ENCODE results near the gene TLN1.

DNA sequence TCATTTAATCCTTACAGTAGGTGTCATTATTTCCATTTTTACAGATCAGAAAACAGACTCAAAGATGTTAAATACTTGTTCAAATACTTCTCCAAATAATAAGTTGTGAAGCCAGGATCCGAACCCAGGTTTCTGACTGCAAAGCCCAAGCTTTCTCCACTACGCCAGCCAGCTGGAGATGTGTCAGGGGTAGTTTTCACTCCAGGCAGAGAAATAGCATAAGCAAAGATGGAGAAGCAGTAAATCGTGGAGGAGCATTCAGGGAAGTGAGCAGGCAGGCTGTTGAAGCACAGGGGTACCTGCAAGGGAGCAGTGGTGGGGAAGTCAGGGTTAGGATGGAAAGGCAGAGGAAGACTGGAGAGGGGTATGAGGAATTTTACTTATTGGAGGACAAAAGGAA lies 2.9 kb downstream of the TLN1 start:
- TF ChIP-seq, protein P1, sequence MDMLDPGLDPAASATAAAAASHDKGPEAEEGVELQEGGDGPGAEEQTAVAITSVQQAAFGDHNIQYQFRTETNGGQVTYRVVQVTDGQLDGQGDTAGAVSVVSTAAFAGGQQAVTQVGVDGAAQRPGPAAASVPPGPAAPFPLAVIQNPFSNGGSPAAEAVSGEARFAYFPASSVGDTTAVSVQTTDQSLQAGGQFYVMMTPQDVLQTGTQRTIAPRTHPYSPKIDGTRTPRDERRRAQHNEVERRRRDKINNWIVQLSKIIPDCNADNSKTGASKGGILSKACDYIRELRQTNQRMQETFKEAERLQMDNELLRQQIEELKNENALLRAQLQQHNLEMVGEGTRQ (IDR thresholded peaks at IDR 0.05; ENCODE audit: low read length) = no peak
- TF ChIP-seq, protein P2, sequence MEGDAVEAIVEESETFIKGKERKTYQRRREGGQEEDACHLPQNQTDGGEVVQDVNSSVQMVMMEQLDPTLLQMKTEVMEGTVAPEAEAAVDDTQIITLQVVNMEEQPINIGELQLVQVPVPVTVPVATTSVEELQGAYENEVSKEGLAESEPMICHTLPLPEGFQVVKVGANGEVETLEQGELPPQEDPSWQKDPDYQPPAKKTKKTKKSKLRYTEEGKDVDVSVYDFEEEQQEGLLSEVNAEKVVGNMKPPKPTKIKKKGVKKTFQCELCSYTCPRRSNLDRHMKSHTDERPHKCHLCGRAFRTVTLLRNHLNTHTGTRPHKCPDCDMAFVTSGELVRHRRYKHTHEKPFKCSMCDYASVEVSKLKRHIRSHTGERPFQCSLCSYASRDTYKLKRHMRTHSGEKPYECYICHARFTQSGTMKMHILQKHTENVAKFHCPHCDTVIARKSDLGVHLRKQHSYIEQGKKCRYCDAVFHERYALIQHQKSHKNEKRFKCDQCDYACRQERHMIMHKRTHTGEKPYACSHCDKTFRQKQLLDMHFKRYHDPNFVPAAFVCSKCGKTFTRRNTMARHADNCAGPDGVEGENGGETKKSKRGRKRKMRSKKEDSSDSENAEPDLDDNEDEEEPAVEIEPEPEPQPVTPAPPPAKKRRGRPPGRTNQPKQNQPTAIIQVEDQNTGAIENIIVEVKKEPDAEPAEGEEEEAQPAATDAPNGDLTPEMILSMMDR (IDR thresholded peaks at IDR 0.05; ENCODE audit: control extremely low read depth in 1 of 3, insufficient read depth in 1 of 3, low read depth in 1 of 3, low read length in 3 of 3) = no peak
- TF ChIP-seq, protein P3, sequence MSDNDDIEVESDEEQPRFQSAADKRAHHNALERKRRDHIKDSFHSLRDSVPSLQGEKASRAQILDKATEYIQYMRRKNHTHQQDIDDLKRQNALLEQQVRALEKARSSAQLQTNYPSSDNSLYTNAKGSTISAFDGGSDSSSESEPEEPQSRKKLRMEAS (IDR thresholded peaks at IDR 0.05) = no peak
- TF ChIP-seq, protein P4, sequence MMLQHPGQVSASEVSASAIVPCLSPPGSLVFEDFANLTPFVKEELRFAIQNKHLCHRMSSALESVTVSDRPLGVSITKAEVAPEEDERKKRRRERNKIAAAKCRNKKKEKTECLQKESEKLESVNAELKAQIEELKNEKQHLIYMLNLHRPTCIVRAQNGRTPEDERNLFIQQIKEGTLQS (IDR thresholded peaks at IDR 0.05; ENCODE audit: insufficient read depth, low read depth, low read length) = no peak
- TF ChIP-seq POLR2A (IDR thresholded peaks at IDR 0.05; ENCODE audit: control extremely low read depth in 1 of 2, low read depth in 2 of 2, low read length in 2 of 2) = no peak
- TF ChIP-seq ZNF274 (IDR thresholded peaks at IDR 0.05; ENCODE audit: borderline replicate concordance, extremely low read depth, low read length) = no peak
- no peak for TF ChIP-seq YY1 (IDR thresholded peaks at IDR 0.05; ENCODE audit: low read depth, low read length)
- TF ChIP-seq SP2 (IDR thresholded peaks at IDR 0.05; ENCODE audit: low read length) = no peak
- no peak for TF ChIP-seq POLR2AphosphoS5 (IDR thresholded peaks at IDR 0.05; ENCODE audit: low read depth, low read length)
- TF ChIP-seq BCL11A (IDR thresholded peaks at IDR 0.05; ENCODE audit: low read depth in 2 of 2, low read length in 2 of 2) = no peak
- no peak for TF ChIP-seq RXRA (IDR thresholded peaks at IDR 0.05; ENCODE audit: insufficient read depth, low read depth, low read length)
- TF ChIP-seq SRF (IDR thresholded peaks at IDR 0.05; ENCODE audit: low read depth, low read length) = no peak
